Brain microvascular endothelial cell (primary cell): Measurements from ENCODE around the gene MUC22.
"Not testable (repeated sequence)": the region's sequence is repeated elsewhere in the genome, so short reads cannot be mapped to it uniquely, and the experiment has no call there.

Experiments
- DNase-seq: peaks from one replicate; pipeline ENCODE4 v3.0.0-alpha.2; 2020
- H3K27ac ChIP-seq: fragments of 250-450 bp; sonication (Bioruptor Pico); 2 replicates; pipeline ENCODE4 v1.5.1; 2020; ENCODE audit warnings: mild to moderate bottlenecking, moderate library complexity
- H3K27me3 ChIP-seq: fragments of 250-450 bp; sonication (Bioruptor Pico); replicated peaks from 2 replicates; pipeline ENCODE4 v1.5.1; 2020; ENCODE audit warnings: mild to moderate bottlenecking
- H3K36me3 ChIP-seq: fragments of 250-450 bp; sonication (Bioruptor Pico); replicated peaks from 2 replicates; pipeline ENCODE4 v1.5.1; 2020; ENCODE audit warnings: mild to moderate bottlenecking
- H3K4me3 ChIP-seq: 2 replicates; pipeline ENCODE4 v1.5.1; 2011; ENCODE audit warnings: low read depth, mild to moderate bottlenecking, control low read depth, low read length, moderate library complexity
- in situ Hi-C: cut with HindIII; loops from 2 replicates; pipeline ENCODE4 v1.10.0; 2017; ENCODE audit warnings: low sequenced_read_pairs, low pct_ligation_motif_present
- TF ChIP-seq, protein P1 (sequence below): IDR thresholded peaks from 2 replicates; pipeline ENCODE4 v1.5.1; 2011; ENCODE audit warnings: low read depth, mild to moderate bottlenecking, moderate library complexity, low read length, control low read depth, inconsistent platforms; ENCODE audit errors: missing control alignments

MUC22 gene

DNA sequence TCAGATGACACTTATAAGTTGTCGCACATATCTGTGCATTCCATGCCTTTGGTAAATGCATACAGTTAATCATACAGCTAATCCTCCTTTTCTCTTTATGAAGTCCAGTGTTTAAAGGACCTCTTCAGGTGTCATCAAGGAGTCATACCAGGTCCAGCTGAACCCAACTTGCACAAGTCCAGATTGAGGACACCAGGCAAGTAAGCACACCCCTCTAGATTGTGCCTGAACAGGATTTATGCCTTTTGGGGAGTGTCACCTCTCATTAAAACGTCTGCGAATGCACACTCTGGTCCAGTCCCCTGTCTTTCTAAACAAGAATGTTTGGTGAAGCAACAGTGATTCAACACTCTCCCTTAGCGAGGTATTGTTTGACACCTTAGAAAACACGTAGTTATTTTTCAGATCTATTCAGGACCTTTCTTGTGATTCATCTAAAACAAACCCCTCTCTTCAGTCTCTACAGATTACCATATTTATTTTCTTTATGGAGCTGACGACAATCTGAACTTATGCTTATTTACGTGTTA lies 53.7 kb downstream of the MUC22 start:
- TF ChIP-seq, protein P1, sequence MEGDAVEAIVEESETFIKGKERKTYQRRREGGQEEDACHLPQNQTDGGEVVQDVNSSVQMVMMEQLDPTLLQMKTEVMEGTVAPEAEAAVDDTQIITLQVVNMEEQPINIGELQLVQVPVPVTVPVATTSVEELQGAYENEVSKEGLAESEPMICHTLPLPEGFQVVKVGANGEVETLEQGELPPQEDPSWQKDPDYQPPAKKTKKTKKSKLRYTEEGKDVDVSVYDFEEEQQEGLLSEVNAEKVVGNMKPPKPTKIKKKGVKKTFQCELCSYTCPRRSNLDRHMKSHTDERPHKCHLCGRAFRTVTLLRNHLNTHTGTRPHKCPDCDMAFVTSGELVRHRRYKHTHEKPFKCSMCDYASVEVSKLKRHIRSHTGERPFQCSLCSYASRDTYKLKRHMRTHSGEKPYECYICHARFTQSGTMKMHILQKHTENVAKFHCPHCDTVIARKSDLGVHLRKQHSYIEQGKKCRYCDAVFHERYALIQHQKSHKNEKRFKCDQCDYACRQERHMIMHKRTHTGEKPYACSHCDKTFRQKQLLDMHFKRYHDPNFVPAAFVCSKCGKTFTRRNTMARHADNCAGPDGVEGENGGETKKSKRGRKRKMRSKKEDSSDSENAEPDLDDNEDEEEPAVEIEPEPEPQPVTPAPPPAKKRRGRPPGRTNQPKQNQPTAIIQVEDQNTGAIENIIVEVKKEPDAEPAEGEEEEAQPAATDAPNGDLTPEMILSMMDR, result no peak
- in situ Hi-C loops, result no loop called here
- Histone ChIP-seq H3K27me3 (no peaks in the 10 kb centered on the region), H3K4me3 (no peak overlapping the region), H3K36me3 (no peaks in the 10 kb centered on the region), H3K27ac (no peak overlapping the region)
- no peak for DNase-seq

DNA sequence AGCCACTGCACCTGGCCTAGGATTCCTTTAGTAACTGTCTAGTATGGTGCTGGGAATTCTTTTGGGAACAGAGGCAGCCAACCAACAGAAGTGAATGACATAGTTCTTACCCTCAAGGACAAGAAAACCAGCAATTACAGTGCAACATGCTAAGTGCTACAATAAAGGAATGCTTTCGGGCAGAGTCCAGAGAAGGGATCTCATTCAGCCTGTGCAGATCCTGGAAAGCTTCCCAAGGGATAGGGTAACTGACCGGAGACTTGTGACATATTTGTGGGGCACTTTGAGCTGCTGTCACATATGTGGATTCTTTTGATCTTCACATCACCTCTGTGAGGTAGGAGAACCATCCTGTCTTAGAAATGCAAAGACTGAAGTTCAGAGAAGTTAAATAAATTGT lies 55.3 kb downstream of the MUC22 start:
- in situ Hi-C loops, result no loop called here
- TF ChIP-seq, protein P1, result no peak
- DNase-seq, result no peak
- Histone ChIP-seq H3K36me3 (no peaks in the 10 kb centered on the region), H3K4me3 (no peak overlapping the region), H3K27ac (no peak overlapping the region), H3K27me3 (no peaks in the 10 kb centered on the region)

DNA sequence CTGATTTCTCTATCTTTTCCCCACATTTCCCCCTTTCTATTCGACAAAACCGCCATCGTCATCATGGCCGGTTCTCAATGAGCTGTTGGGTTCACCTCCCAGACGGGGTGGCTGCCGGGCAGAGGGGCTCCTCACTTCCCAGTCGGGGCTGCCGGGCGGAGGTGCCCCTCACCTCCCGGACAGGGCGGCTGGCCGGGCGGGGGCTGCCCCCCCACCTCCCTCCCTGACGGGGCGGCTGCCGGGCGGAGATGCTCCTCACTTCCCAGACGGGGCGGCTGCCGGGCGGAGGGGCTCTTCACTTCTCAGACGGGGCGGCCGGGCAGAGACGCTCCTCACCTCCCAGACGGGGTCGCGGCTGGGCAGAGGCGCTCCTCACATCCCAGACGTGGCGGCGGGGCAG lies 56.8 kb downstream of the MUC22 start:
- H3K27me3 ChIP-seq, H3K27ac ChIP-seq, in situ Hi-C loops, H3K4me3 ChIP-seq, DNase-seq, H3K36me3 ChIP-seq: not testable (repeated sequence)

DNA sequence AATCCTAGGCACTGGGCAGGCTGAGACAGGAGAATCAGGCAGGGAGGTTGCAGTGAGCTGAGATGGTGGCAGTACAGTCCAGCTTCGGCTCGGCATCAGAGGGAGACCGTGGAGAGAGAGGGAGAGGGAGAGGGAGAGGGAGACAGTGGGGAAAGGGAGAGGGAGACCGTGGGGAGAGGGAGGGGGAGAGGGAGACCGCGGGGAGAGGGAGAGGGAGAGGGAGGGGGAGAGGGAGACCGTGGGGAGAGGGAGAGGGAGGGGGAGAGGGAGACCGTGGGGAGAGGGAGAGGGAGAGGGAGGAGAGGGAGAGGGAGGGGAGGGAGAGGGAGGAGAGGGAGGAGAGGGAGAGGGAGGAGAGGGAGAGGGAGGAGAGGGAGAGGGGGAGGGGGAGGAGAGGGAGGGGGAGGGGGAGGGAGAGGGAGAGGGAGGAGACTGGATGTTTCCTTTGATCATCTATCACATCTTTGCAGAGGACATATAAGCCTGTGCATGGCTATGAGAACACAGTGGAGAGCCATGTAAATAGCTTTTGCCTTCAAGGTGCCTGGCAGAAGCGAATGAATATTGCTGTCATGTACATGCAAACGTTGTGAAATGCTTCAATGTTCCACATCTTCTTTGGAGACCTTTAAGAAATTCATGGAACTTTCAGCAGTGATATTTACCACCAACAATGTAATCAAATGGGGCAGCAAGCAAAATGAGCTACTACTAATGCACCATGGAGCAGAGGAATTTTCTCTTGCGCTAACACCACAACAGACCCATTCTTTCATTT lies 57.8 kb downstream of the MUC22 start:
- H3K36me3 ChIP-seq, H3K27me3 ChIP-seq, H3K4me3 ChIP-seq, H3K27ac ChIP-seq, in situ Hi-C loops, DNase-seq: not testable (repeated sequence)

DNA sequence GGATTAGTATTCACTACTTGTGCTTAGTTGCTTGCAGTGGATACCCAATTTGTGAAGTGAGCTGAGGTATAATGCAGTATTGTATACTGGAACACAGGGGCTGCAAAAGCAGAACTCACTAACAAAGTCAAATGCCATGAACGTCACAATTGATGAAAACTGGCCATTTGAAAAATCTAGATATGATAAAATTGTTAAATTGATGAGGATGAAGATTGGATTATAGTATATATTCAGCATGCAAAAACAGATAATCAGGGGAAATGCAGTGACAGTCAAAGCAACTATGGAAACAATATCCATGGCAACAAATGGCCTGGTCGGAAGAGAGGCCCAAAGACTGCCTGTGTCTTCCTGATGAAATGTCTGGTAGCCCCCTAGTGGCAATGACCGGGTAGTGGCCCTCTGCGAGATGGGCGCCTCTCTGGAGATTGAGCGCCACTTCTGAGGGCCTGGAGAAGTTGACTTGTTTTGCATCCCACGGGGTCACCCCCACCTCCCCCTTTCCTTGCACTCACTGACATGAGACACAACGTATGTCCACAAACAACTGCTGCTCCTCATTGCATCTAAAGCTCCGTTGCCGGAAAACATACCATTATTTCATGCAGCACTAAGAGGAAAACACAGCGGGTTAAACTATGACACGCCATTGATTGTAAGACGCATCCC lies 58.5 kb downstream of the MUC22 start:
- peak; percentile 72 for DNase-seq
- Histone ChIP-seq H3K36me3 (no peaks in the 10 kb centered on the region), H3K27me3 (no peaks in the 10 kb centered on the region), H3K4me3 (no peak overlapping the region), H3K27ac (no peak overlapping the region)
- in situ Hi-C loops, result no loop called here
- TF ChIP-seq, protein P1, result peak; percentile 98

DNA sequence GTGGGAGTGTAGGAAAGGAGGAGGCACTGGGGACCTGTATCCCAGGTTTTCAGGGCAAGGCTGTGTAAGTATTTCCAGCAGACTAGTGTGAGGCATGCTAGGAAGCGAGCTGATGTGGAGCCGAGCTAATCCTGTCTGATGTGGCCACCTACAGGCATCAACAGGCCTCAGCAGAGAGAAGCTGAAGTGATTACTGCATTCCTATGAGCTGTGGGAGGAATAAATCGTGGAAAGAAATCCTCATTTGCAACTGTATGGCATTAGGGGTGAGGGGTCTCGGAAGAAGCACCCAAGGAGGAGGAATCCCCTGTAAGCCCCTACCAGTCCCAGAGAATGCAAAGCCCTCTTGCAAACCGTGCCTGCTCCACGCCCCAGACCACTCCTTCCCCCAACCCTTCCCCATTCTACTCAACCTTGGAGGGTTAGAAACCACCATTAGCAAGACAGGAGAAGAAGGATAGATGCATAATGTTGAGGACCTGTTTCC lies 60.5 kb downstream of the MUC22 start:
- in situ Hi-C loops, result no loop called here
- DNase-seq, result peak; percentile 78
- no peak overlapping the region for H3K27ac ChIP-seq
- no peaks in the 10 kb centered on the region for H3K36me3 ChIP-seq
- TF ChIP-seq, protein P1, result peak; percentile 87
- no peak overlapping the region for H3K4me3 ChIP-seq
- no peaks in the 10 kb centered on the region for H3K27me3 ChIP-seq
